Astrocyte (in vitro differentiated cells and primary cell): ENCODE data around the gene IFI30. TPM values are rescaled to one million over a fixed set of nuclear protein-coding genes. Genes with fewer than 3 reads are reported as not detected.
A peak's percentile ranks its signal among the peaks of the same experiment; 100 is the strongest.

Experiments used
- DNase-seq: peaks from one replicate; pipeline ENCODE4 v3.0.0-alpha.2; 2010; ENCODE audit warnings: low read depth
- FAIRE-seq: peaks from 2 replicates; lab custom pipeline; 2011; peaks lifted over from hg19 to GRCh38; lab: Jason Lieb, UNC
- H2AFZ ChIP-seq: 2 replicates; pipeline ENCODE4 v1.6.0; 2012; ENCODE audit warnings: low read depth, low read length, inconsistent platforms
- H3K27ac ChIP-seq: 2 replicates; pipeline ENCODE4 v1.5.1; 2011; ENCODE audit warnings: low read depth, low read length, inconsistent platforms
- H3K27me3 ChIP-seq: 2 replicates; pipeline ENCODE4 v1.6.0; 2011; ENCODE audit warnings: low read length, inconsistent platforms; ENCODE audit not compliant: insufficient read depth
- H3K36me3 ChIP-seq: 2 replicates; pipeline ENCODE4 v1.5.1; 2011; ENCODE audit warnings: low read length, inconsistent platforms; ENCODE audit not compliant: insufficient read depth
- H3K4me1 ChIP-seq: 2 replicates; pipeline ENCODE4 v1.5.1; 2011; ENCODE audit warnings: low read length, inconsistent platforms; ENCODE audit not compliant: insufficient read depth
- H3K4me2 ChIP-seq: 2 replicates; pipeline ENCODE4 v1.6.0; 2012; ENCODE audit warnings: low read length, inconsistent platforms
- H3K4me3 ChIP-seq: 2 replicates; pipeline ENCODE4 v1.5.1; 2011; ENCODE audit warnings: low read depth, mild to moderate bottlenecking, low read length, inconsistent platforms; ENCODE audit not compliant: insufficient read depth
- H3K79me2 ChIP-seq: 2 replicates; pipeline ENCODE4 v1.6.0; 2012; ENCODE audit warnings: mild to moderate bottlenecking, low read length, inconsistent platforms; ENCODE audit not compliant: insufficient read depth
- H3K9ac ChIP-seq: 2 replicates; pipeline ENCODE4 v1.6.0; 2012; ENCODE audit warnings: mild to moderate bottlenecking, low read length, inconsistent platforms
- H3K9me3 ChIP-seq: 2 replicates; pipeline ENCODE4 v1.5.1; 2012; ENCODE audit warnings: low read depth, mild to moderate bottlenecking, low read length, inconsistent platforms; ENCODE audit not compliant: insufficient read depth
- H4K20me1 ChIP-seq: 2 replicates; pipeline ENCODE4 v1.6.0; 2012; ENCODE audit warnings: low read length, inconsistent platforms; ENCODE audit not compliant: insufficient read depth
- H3K27ac Mint-ChIP-seq: one replicate; pipeline ENCODE4 v1.8.0; 2021; ENCODE audit warnings: mild to moderate bottlenecking, mixed read lengths; ENCODE audit not compliant: unreplicated experiment
- H3K27me3 Mint-ChIP-seq: one replicate; pipeline ENCODE4 v1.8.0; 2021; ENCODE audit warnings: low read depth, mixed read lengths; ENCODE audit not compliant: unreplicated experiment
- H3K36me3 Mint-ChIP-seq: one replicate; pipeline ENCODE4 v1.8.0; 2021; ENCODE audit warnings: low read depth, mixed read lengths; ENCODE audit not compliant: unreplicated experiment
- H3K4me1 Mint-ChIP-seq: one replicate; pipeline ENCODE4 v1.8.0; 2021; ENCODE audit warnings: low read depth, mixed read lengths; ENCODE audit not compliant: unreplicated experiment
- H3K4me3 Mint-ChIP-seq: one replicate; pipeline ENCODE4 v1.8.0; 2021; ENCODE audit warnings: mild to moderate bottlenecking, moderate library complexity, mixed read lengths; ENCODE audit not compliant: unreplicated experiment
- H3K9me3 Mint-ChIP-seq: one replicate; pipeline ENCODE4 v1.8.0; 2021; ENCODE audit warnings: mild to moderate bottlenecking, mixed read lengths; ENCODE audit not compliant: unreplicated experiment
- EZH2 ChIP-seq: IDR thresholded peaks from 2 replicates; pipeline ENCODE4 v1.6.1; 2012; ENCODE audit warnings: mild to moderate bottlenecking, low read length, inconsistent platforms; ENCODE audit not compliant: insufficient read depth
- total RNA-seq: library from RNA; stranded (reverse); gene quantifications from 2 replicates; pipeline ENCODE4 v1.2.1, GENCODE V29; 2021
- TF ChIP-seq, protein P1 (sequence below): IDR thresholded peaks from 2 replicates; pipeline ENCODE4 v1.5.1; 2011; ENCODE audit warnings: low read depth, mild to moderate bottlenecking, inconsistent platforms, low read length, moderate library complexity; ENCODE audit not compliant: insufficient read depth

Gene IFI30
- total RNA-seq, 1 donor from 2014 or later: 2.3 TPM

GRCh38 chr19:18172331-18173053 is 1.1 kb upstream of the IFI30 start:
- Histone ChIP-seq H3K4me2 (no peak overlapping the region), H3K4me3 (no peak overlapping the region), H3K9me3 (no peaks in the 10 kb centered on the region), H3K36me3 (no peaks in the 10 kb centered on the region), H3K4me1 (no peaks in the 10 kb centered on the region), H2AFZ (no peak overlapping the region), H3K79me2 (no peaks in the 10 kb centered on the region), H3K9ac (no peak overlapping the region), H3K27me3 (no peaks in the 10 kb centered on the region), H4K20me1 (peaks cover 8% of the 10 kb centered on the region), H3K27ac (no peak overlapping the region)
- FAIRE-seq: no peak
- Mint-ChIP-seq H3K27ac (no peak overlapping the region), H3K27me3 (peaks cover 27% of the 10 kb centered on the region), H3K9me3 (peaks cover 1% of the 10 kb centered on the region), H3K36me3 (peaks cover 13% of the 10 kb centered on the region), H3K4me1 (no peaks in the 10 kb centered on the region), H3K4me3 (no peak overlapping the region)
- DNase-seq: no peak
- TF ChIP-seq, protein P1, sequence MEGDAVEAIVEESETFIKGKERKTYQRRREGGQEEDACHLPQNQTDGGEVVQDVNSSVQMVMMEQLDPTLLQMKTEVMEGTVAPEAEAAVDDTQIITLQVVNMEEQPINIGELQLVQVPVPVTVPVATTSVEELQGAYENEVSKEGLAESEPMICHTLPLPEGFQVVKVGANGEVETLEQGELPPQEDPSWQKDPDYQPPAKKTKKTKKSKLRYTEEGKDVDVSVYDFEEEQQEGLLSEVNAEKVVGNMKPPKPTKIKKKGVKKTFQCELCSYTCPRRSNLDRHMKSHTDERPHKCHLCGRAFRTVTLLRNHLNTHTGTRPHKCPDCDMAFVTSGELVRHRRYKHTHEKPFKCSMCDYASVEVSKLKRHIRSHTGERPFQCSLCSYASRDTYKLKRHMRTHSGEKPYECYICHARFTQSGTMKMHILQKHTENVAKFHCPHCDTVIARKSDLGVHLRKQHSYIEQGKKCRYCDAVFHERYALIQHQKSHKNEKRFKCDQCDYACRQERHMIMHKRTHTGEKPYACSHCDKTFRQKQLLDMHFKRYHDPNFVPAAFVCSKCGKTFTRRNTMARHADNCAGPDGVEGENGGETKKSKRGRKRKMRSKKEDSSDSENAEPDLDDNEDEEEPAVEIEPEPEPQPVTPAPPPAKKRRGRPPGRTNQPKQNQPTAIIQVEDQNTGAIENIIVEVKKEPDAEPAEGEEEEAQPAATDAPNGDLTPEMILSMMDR: no peak
- TF ChIP-seq EZH2: no peak

DNA sequence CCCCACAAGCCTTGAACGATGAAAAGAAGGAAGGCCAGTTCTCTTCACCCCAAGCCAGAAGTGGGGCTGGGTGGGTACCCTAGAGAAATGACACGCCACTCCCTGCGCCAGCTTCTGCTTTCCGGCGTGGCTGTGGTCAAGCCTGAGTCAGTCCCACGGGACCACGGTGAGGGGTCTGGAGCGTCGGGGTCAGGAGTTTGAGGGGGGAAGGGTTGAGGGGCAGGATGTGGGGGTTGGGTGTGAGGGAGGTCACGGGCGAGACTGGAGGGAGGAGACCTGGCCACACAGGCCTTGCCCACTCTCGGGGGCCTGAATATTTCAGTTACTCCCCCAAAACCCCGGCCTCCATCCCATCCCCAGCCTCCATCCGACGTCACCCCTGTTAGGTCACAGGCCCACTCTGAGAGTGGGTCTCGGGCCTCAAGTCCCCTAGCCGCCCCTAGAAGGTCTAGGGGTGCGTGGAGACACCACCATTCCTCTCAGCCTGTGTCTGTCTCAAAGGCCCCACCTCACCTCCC is 500 bp upstream of the IFI30 start:
- Histone ChIP-seq H3K27ac (no peak overlapping the region), H3K4me1 (no peaks in the 10 kb centered on the region), H2AFZ (peak overlapping the region; percentile 96), H3K9ac (peak overlapping the region; percentile 72), H4K20me1 (peaks cover 3% of the 10 kb centered on the region), H3K79me2 (no peaks in the 10 kb centered on the region), H3K4me2 (peak overlapping the region; percentile 98), H3K9me3 (no peaks in the 10 kb centered on the region), H3K27me3 (no peaks in the 10 kb centered on the region), H3K4me3 (peak overlapping the region; percentile 68), H3K36me3 (no peaks in the 10 kb centered on the region)
- FAIRE-seq: no peak
- peaks cover 1% of the 10 kb centered on the region for H3K9me3 Mint-ChIP-seq
- H3K4me1 Mint-ChIP-seq: no peaks in the 10 kb centered on the region
- TF ChIP-seq, protein P1: no peak
- no peak for TF ChIP-seq EZH2
- H3K27me3 Mint-ChIP-seq: peaks cover 30% of the 10 kb centered on the region
- no peak overlapping the region for H3K27ac Mint-ChIP-seq
- no peak overlapping the region for H3K4me3 Mint-ChIP-seq
- peaks cover 12% of the 10 kb centered on the region for H3K36me3 Mint-ChIP-seq
- DNase-seq: no peak

GRCh38 chr19:18174983-18175382 is 1.4 kb downstream of the IFI30 start:
- Histone ChIP-seq H3K79me2 (no peaks in the 10 kb centered on the region), H3K27me3 (no peaks in the 10 kb centered on the region), H3K36me3 (no peaks in the 10 kb centered on the region), H3K4me3 (no peak overlapping the region), H3K9ac (no peak overlapping the region), H3K4me1 (no peaks in the 10 kb centered on the region), H2AFZ (no peak overlapping the region), H3K27ac (no peak overlapping the region), H3K4me2 (no peak overlapping the region), H3K9me3 (no peaks in the 10 kb centered on the region), H4K20me1 (no peaks in the 10 kb centered on the region)
- Mint-ChIP-seq H3K9me3 (peaks cover 1% of the 10 kb centered on the region), H3K27me3 (peaks cover 36% of the 10 kb centered on the region), H3K4me1 (no peaks in the 10 kb centered on the region), H3K36me3 (peaks cover 11% of the 10 kb centered on the region), H3K27ac (no peak overlapping the region), H3K4me3 (no peak overlapping the region)
- TF ChIP-seq, protein P1: no peak
- no peak for TF ChIP-seq EZH2
- no peak for DNase-seq
- no peak for FAIRE-seq
